Lung (tissue), 12 donors: ENCODE data around the gene PCSK7. TPM values are rescaled to one million over a fixed set of nuclear protein-coding genes. Genes with fewer than 3 reads are reported as not detected.

Experiments used
- ATAC-seq: fragments of 200-7000 bp; cut with Tn5 transposase; one replicate; pipeline ENCODE4 v1.9.1; 2020; ENCODE audit warnings: moderate number of reproducible peaks; ENCODE audit not compliant: insufficient read depth, low FRiP score
- DNase-seq, 3 donors: peaks; one replicate each; pipeline ENCODE4 v3.0.0-alpha.2; 2013 to 2017
- H3K27ac ChIP-seq, 2 donors: one replicate each; pipeline ENCODE4 v1.5.1; 2013; ENCODE audit warnings: mild to moderate bottlenecking in 2 of 2, moderate library complexity in 2 of 2, control low read depth in 1 of 2, inconsistent platforms in 1 of 2, low read depth in 1 of 2, low read length in 1 of 2
- H3K27me3 ChIP-seq, 3 donors: one replicate each; pipeline ENCODE4 v1.5.1; 2013; ENCODE audit warnings: low read length in 2 of 3; ENCODE audit not compliant: control insufficient read depth in 3 of 3, insufficient read depth in 3 of 3
- H3K36me3 ChIP-seq, 4 donors: one replicate each; pipeline ENCODE4 v1.5.1; 2013; ENCODE audit warnings: low read length in 4 of 4, mild to moderate bottlenecking in 1 of 4, moderate library complexity in 1 of 4; ENCODE audit not compliant: control insufficient read depth in 4 of 4, insufficient read depth in 4 of 4
- H3K4me1 ChIP-seq, 5 donors: one replicate each; pipeline ENCODE4 v1.5.1; 2013; ENCODE audit warnings: low read length in 5 of 5, mild to moderate bottlenecking in 2 of 5, moderate library complexity in 1 of 5; ENCODE audit not compliant: control insufficient read depth in 5 of 5, insufficient read depth in 5 of 5
- H3K4me3 ChIP-seq: one replicate; pipeline ENCODE4 v1.5.1; 2013; ENCODE audit warnings: mild to moderate bottlenecking, control low read depth, moderate library complexity
- H3K9ac ChIP-seq, 2 donors: one replicate each; pipeline ENCODE4 v1.5.1; 2013; ENCODE audit warnings: low read length in 2 of 2, control low read depth in 1 of 2; ENCODE audit not compliant: insufficient read depth in 1 of 2
- H3K9me3 ChIP-seq, 4 donors: one replicate each; pipeline ENCODE4 v1.5.1; 2013; ENCODE audit warnings: low read length in 3 of 4, mild to moderate bottlenecking in 1 of 4, moderate library complexity in 1 of 4; ENCODE audit not compliant: control insufficient read depth in 4 of 4, insufficient read depth in 3 of 4
- CTCF ChIP-seq: IDR thresholded peaks from 2 replicates; pipeline ENCODE4 v1.5.1; 2012; ENCODE audit warnings: mild to moderate bottlenecking; ENCODE audit errors: control extremely low read depth, extremely low read depth
- WGBS, 2 donors: extraction: QIAGEN DNeasy Blood & Tissue Kit; methylation state at CpG; one replicate each; pipeline ENCODE4 v1.1.7; 2013; 5-methylcytosine and 5-hydroxymethylcytosine counted together
- polyA plus RNA-seq, 2 donors: library from polyadenylated mRNA; stranded (reverse); fragments of 200-250 nt; gene quantifications; one replicate each; pipeline ENCODE4 v1.2.1, GENCODE V29; 2013
- total RNA-seq, 2 donors: library from RNA; depleted of rRNA in 1 of 2; stranded (reverse); fragments of >200 nt in 1 of 2; gene quantifications; one replicate each; pipeline ENCODE4 v1.2.1, GENCODE V29; 2014 to 2021
- donor health status: control.
- donor health status: control.
- donor health status: Bipolar disorder and iron deficiency.
- donor health status: healthy.
- donor health status: DM: yes; HTN: yes; CAD: no.

Gene PCSK7
- total and polyA plus RNA-seq, 4 donors: 29.2 to 82.5 (median 32.9) TPM

- peaks cover 12 to 46% (median 23%) of the 10 kb centered on the region in 4 donors for H3K36me3 ChIP-seq
- H3K27me3 ChIP-seq: no peaks in the 10 kb centered on the region
- H3K27ac ChIP-seq: no peak overlapping the region
- H3K4me1 ChIP-seq: peaks cover 0 to 16% (median 1%) of the 10 kb centered on the region in 5 donors
- 75 to 77% methylated on average over 19 of the region's 19 CpGs for WGBS, 2 donors
- no peaks in the 10 kb centered on the region for H3K9me3 ChIP-seq
- ATAC-seq (peak; percentile 81), DNase-seq (peak; percentile 54 to 89 (median 86))
- no peak overlapping the region for H3K9ac ChIP-seq
- peak; percentile 80 for TF ChIP-seq CTCF
- no peak overlapping the region for H3K4me3 ChIP-seq
These were observed 5.2 kb downstream of the PCSK7 start for GRCh38 chr11:117226388-117227385.

- no peak overlapping the region for H3K4me3 ChIP-seq
- no peaks in the 10 kb centered on the region for H3K9me3 ChIP-seq
- H3K27me3 ChIP-seq: no peaks in the 10 kb centered on the region
- DNase-seq (no peak), ATAC-seq (no peak)
- TF ChIP-seq CTCF: no peak
- H3K27ac ChIP-seq: no peak overlapping the region
- 95% methylated on average over 9 of the region's 9 CpGs for WGBS, 2 donors
- H3K4me1 ChIP-seq: peaks cover 0 to 17% (median 7%) of the 10 kb centered on the region in 5 donors
- H3K9ac ChIP-seq: no peak overlapping the region
- peaks cover 12 to 52% (median 24%) of the 10 kb centered on the region in 4 donors for H3K36me3 ChIP-seq
These were observed 6.2 kb downstream of the PCSK7 start for GRCh38 chr11:117225553-117226170.

GRCh38 chr11:117223741-117224689 lies 7.9 kb downstream of the PCSK7 start:
- H3K9ac ChIP-seq: no peak overlapping the region
- TF ChIP-seq CTCF: no peak
- peaks cover 0 to 20% (median 6%) of the 10 kb centered on the region in 5 donors for H3K4me1 ChIP-seq
- no peak overlapping the region for H3K4me3 ChIP-seq
- H3K27ac ChIP-seq: no peak overlapping the region
- WGBS, 2 donors: 84 to 85% methylated on average over 17 of the region's 17 CpGs
- H3K36me3 ChIP-seq: peaks cover 16 to 51% (median 26%) of the 10 kb centered on the region in 4 donors
- H3K27me3 ChIP-seq: no peaks in the 10 kb centered on the region
- no peak for DNase-seq
- no peak for ATAC-seq
- H3K9me3 ChIP-seq: no peaks in the 10 kb centered on the region
